CD4-positive, alpha-beta T cell treated with Interleukin-10 for 1 hour (primary cell): ENCODE results near the gene CTRL.

Experiments
- DNase-seq: peaks from one replicate; pipeline ENCODE4 v3.0.0-alpha.2; 2020

Gene CTRL

DNA sequence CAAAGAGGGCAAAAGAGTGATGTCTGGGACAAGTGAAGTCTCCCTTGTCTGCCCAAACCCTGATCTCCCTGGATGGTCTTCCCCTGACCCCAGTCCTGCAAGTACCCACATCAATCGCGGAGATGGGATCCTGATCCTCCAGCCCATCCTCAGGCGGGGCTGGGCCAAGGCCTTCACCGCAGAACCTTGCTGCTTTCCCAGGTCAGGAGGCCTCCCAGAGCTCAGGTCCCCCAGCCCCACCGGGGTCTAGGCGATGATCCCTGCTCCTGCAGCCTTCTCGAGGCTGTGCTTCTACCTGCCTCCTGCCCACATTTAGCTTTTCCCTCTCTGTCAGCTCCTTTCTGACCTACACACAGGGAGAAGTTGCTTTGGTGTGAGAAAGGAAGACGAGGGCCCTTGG, 30.5 kb upstream of the CTRL start:
- no peak for DNase-seq

GRCh38 chr16:67961551-67961957, 29.9 kb upstream of the CTRL start:
- DNase-seq, result no peak

- DNase-seq, result no peak
Observed at GRCh38 chr16:67959536-67960329, 28.1 kb upstream of the CTRL start.

GRCh38 chr16:67957622-67958021, 26.0 kb upstream of the CTRL start:
- no peak for DNase-seq

GRCh38 chr16:67954421-67955196, 22.9 kb upstream of the CTRL start:
- DNase-seq, result no peak

- no peak for DNase-seq
Observed at GRCh38 chr16:67953641-67954375, 22.1 kb upstream of the CTRL start.

DNA sequence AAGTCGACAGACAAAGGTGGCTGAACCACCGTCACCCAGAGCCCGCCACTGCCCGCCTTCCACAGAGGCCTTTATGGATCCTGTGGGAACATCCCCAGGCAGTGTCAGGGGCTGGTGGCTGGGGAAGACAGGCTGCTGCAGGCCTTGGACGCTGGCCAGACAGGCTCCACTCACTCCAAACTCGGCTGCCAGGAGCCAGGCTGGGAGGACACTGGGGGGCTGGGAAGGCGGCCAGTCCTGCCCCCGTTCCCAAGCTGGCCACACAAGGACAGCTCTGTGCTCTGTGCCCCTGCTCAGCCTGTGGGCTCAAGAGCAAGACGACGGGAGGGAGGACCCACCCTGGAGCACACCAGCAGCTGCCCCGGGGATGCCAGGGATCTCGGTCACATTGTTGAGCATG, 19.8 kb upstream of the CTRL start:
- no peak for DNase-seq

DNA sequence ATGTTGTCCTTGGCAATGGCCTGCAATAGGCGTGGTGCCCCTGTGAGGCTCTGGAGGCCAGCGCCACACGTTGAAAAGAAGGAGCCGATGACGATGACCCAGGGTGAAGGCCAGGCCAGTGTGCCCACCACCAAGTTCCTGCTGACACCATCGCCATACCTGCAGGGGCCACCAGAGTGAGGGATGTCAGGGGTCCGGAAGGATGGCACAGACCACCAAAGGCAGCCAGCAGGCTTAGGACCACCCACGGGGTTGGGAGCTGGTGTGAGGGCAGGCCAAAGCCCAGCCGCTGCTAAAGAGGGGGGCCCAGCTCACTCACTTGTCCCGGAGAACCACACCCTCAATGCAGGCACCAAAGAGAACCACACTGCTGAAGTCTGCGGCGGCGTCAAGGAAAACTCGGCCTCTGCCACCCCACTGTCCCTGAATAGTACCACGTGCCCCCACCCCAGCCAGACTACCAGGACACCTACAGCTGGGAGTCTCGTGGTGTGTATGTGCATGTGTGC, 18.7 kb upstream of the CTRL start:
- no peak for DNase-seq

- no peak for DNase-seq
Observed at GRCh38 chr16:67949645-67950044, 18.0 kb upstream of the CTRL start.

DNA sequence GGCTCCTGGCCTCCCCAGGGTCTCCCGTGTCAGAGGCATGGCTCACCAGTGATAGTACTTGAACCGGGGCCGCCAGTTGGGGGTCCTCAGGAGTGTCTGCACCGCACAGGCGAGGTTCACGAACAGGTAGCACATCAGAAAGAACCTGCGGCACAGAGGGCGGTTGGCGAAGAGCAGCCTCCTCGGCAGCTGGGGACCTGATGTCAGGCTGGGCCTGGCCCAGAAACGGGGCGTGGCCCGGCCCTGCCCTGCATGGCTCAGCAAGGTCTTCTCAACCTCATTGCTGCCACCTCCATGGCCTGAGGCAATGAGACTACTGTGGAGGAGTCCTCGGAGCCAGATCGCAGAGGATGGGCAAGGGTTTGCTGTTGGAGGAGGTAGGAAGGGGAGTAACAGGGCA, 16.4 kb upstream of the CTRL start:
- no peak for DNase-seq

DNA sequence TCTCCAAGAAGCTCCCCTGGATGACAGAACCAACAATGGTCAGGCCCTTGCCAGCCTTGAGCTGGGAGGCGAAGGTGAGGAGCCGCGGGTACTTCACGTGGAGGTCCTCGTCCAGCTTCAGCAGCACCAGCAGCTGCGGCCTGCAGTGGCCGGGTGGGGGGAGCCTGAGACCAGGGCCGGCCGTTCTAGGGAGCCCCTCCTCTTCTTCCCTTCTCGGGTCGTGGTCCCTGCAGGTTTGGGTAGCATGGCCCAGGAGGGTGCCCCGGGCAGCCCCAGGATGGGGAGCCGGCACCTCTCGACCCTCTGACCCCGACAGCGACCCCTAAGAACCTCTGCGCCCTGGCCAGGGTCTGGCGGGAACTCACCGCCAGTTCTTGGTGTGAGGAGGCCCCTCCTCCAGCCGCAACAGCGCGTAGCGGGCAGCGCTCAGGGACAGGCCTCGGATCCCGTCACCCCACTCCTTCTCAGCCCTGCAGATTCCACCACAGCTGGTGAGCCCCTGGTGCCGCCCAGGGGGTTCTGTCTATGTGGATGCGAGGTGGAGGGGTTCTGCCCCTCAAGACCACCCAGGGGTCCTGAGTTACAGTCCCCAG, 15.4 kb upstream of the CTRL start:
- DNase-seq, result no peak

GRCh38 chr16:67946128-67946569, 14.5 kb upstream of the CTRL start:
- DNase-seq, result no peak

DNA sequence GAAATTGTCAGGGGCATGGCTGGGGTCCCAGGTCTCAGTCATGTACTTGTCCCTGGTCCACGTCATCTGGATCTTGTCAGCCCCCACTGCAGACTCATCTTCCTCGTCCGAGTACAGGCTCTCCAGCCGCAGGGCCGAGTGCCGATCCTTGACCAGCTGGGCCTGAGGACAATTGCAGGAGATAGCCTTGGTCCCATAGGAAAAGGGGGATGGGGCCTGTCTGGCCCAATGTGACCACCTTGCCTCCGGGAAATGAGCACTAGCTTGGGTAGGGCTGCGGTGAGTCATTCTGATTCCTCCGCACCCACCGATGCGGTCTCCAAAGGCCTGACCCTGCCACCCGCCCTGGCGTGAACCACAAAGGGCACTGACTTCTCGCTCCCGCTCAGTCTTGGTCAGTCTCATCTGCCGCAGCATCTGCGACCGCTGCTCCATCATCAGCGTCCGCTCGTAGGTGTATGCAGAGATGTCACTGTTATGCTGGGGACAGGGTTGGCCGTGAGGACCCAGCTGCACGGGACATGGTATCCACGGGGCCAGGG, 13.8 kb upstream of the CTRL start:
- DNase-seq, result no peak

DNA sequence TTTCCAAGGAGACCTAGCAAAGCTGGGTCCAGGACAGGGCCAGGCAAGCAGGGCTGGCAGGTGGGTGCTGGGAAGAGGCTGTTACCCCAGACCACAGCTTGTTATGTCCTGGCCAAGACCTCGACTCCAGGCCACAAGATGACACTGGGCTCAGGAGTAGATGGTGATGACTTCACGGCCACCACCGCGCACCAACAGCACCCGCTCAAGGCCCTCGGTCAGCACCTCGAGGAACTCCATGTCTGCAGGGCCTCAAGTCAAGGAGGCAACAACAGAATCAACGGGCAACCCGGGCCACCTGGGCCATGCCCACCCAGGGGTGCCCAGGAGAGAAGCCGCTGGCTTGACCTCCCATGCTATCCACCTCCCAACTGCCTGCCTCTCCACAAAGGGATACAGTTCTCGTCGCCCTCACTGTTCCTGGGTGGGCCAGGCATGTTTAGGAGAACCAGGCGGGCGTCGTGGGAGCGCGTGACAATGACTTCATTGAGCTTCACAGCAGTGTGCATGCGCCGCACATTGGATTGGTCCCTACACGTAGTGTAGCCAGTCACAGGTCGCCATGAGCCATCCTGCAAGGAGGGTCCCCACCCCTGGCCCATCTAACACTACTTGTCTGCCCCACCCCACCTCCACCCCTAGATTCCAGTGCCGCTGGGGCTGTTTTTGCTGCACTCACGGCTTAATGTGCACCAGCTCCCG, 13.2 kb upstream of the CTRL start:
- no peak for DNase-seq

GRCh38 chr16:67943619-67944504, 12.2 kb upstream of the CTRL start, which contains the start of gene LCAT:
TSS of gene LCAT (minus strand) at chr16:67944120. CDS start at chr16:67944101, 19 bp downstream.
- no peak for DNase-seq

DNA sequence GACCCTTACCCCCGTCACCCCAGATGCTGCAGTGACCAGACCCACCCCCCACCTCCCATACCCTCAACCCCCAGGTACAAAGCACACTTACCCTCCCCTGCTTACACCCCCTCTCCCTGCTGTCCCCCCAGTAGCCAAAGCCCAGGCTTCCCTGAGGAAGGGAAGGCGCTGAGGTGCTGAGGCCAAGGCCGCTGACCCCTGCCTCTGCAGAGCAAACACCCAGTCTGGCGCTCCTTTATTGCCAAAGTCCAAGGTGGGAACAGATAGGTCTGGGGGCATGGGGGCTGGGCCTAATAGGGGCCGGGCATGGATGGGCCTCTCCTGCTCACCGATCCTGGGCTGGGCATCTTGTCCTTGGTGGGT, 11.6 kb upstream of the CTRL start:
- no peak for DNase-seq

DNA sequence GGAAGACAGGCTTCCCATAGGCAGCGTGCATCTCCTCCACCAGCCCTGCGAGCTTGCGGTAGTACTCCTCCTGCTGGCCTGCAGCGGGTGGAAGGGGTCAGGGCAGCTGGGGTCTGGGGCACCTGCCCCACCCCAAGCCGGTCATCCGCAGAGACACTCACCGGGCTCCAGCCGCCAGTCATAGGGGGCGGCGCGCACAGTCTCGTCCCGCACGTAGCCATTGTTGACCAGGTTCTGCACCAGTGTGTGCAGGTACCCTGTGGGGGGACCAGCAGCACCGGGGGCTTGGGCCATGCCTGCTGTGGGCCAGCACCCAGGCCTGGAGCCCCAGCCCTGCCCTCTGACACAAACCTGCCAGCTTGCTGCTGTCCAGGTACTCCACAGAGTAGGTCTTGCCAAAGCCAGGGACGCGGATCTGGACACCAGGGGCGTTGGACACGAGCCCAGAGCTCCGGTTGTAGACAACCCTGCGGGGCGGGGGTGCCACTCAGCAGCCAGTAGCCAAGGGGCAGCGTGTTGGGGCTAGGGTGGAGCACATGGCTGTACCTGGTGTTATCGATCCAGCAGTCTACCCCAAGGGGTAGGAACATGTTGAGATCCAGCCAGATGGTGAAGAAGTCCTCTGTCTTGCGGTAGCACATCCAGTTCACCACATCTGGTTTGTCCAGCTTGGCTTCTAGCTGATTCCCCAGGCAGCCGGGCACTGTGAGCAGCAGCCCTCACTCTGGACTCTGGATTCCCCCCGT, 11.0 kb upstream of the CTRL start:
- no peak for DNase-seq

GRCh38 chr16:67942200-67942509, 10.5 kb upstream of the CTRL start:
- DNase-seq, result peak; percentile 45

GRCh38 chr16:67941469-67942199, 10.0 kb upstream of the CTRL start:
- no peak for DNase-seq
